ENCODE results near the gene ACAP1. TPM values are rescaled to one million over a fixed set of nuclear protein-coding genes. Genes with fewer than 3 reads are reported as not detected.

Gene ACAP1
- total and polyA plus RNA-seq, 9 of the 15 experiments (the other 6 are each of a cell fraction or from before 2014, with no cell fraction given), result 0.15 to 8.5 (median 2.4) TPM

DNA sequence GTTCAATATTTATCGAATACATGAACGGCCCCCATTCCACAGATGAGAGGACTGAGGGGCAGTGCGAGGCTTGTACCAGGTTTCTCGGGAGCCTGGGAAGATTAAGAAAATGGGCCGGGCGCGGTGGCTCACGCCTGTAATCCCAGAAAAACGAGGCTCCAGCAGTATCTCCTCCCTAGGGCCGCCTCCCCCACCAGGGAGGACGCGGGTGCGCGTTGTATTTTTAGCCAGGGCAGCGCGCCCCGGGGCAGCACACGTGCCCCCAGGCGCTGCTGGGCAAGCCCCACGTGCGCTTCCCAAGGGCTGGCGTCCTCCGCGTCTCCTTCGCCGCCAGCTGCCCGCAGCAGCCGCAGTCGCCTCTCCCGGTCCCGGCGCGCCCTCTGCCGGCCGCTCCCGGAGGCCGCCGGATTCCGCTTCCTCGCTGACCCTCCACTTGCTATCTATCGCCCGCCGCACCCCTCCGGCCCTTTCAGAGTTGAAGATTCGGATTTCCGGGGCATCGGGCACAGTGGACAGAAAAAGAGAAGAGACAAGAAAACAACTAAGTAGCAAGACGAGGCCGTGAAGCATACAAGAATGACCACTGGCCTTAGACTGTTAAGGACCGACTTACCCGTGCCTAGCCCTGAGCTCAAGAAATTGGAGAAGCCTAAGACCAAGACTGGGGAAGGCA, 40.0 kb upstream of the ACAP1 start (continued):
- TF ChIP-seq MAZ (CRISPR knock-in tag; conservative IDR thresholded peaks at IDR 0.05 in 1 of 2, IDR thresholded peaks at IDR 0.05 in 1 of 2) (peak in 1 of 2 experiments; percentile 24; a peak in 1 of 4 replicates), CBX5 (IDR thresholded peaks at IDR 0.05; ENCODE audit: borderline replicate concordance, low read depth) (no peak)
- TF ChIP-seq, protein P1, sequence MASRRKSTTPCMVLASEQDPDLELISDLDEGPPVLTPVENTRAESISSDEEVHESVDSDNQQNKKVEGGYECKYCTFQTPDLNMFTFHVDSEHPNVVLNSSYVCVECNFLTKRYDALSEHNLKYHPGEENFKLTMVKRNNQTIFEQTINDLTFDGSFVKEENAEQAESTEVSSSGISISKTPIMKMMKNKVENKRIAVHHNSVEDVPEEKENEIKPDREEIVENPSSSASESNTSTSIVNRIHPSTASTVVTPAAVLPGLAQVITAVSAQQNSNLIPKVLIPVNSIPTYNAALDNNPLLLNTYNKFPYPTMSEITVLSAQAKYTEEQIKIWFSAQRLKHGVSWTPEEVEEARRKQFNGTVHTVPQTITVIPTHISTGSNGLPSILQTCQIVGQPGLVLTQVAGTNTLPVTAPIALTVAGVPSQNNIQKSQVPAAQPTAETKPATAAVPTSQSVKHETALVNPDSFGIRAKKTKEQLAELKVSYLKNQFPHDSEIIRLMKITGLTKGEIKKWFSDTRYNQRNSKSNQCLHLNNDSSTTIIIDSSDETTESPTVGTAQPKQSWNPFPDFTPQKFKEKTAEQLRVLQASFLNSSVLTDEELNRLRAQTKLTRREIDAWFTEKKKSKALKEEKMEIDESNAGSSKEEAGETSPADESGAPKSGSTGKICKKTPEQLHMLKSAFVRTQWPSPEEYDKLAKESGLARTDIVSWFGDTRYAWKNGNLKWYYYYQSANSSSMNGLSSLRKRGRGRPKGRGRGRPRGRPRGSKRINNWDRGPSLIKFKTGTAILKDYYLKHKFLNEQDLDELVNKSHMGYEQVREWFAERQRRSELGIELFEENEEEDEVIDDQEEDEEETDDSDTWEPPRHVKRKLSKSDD (conservative IDR thresholded peaks at IDR 0.05; ENCODE audit: low read length), result no peak
- TF ChIP-seq, protein P2, sequence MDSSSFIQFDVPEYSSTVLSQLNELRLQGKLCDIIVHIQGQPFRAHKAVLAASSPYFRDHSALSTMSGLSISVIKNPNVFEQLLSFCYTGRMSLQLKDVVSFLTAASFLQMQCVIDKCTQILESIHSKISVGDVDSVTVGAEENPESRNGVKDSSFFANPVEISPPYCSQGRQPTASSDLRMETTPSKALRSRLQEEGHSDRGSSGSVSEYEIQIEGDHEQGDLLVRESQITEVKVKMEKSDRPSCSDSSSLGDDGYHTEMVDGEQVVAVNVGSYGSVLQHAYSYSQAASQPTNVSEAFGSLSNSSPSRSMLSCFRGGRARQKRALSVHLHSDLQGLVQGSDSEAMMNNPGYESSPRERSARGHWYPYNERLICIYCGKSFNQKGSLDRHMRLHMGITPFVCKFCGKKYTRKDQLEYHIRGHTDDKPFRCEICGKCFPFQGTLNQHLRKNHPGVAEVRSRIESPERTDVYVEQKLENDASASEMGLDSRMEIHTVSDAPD (CRISPR knock-in tag; IDR thresholded peaks at IDR 0.05), result no peak

DNA sequence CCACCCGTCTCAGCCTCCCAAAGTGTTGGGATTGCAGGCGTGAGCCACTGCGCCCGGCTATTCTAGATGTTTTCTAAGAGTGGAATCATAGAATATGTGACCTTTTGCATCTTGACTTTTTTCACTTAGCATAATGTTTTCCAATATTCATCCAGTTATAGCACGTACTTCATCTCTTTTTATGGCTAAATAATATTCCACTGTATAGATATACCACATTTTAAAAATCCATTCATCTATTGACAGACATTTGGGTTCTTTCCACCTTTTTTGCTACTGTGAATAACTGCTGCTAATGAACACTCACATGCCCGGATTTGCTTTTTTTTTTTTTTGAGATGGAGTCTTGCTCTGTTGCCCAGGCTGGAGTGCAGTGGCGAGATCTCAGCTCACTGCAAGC, 32.1 kb upstream of the ACAP1 start:
- H3K9me1 ChIP-seq (ENCODE audit: control insufficient read depth, insufficient read depth, low read length), result no peaks in the 10 kb centered on the region
- H3K4me1 ChIP-seq (replicated peaks in 1 of 2; ENCODE audit: control insufficient read depth in 2 of 2, insufficient read depth in 2 of 2, low read length in 2 of 2), result peaks cover 4 to 8% of the 10 kb centered on the region in 2 experiments; a peak in 4 of 5 replicates
- no TSS peak for BruUV-seq (replicated peaks)
- H2AFZ ChIP-seq (ENCODE audit: low read depth, low read length), result no peak overlapping the region
- POLR2A ChIA-PET, result interaction anchor here (0.9 kb wide), 1 partner anchor 14 kb away, joined by 3 read pairs; no protein-coding TSS in a partner anchor
- H3K27me3 ChIP-seq (ENCODE audit: control insufficient read depth in 2 of 2, insufficient read depth in 2 of 2, low read length in 2 of 2), result no peaks in the 10 kb centered on the region
- no peak overlapping the region for H3K27ac ChIP-seq (ENCODE audit: extremely low read depth, low read depth, low read length)
- CTCF ChIA-PET (ENCODE audit: low intra/inter-chr PET ratio), result no interaction called here
- no peak overlapping the region for H3K4me3 ChIP-seq
- H3K9ac ChIP-seq (ENCODE audit: insufficient read depth in 1 of 2, low read depth in 2 of 2, low read length in 2 of 2), result no peak overlapping the region
- no peak overlapping the region for H3K4me2 ChIP-seq (ENCODE audit: insufficient read depth, low read length)
- in situ Hi-C loops (cut with MboI), result no loop called here
- intact Hi-C loops (cut with micrococcal nuclease), result no loop called here
- peaks cover 18% of the 10 kb centered on the region for H3K79me2 ChIP-seq (ENCODE audit: control insufficient read depth, insufficient read depth, low read length)
- DNase-seq (ENCODE audit: extremely low read depth in 1 of 4, low spot score in 3 of 4), result no peak
- H3K36me3 ChIP-seq (ENCODE audit: control insufficient read depth, insufficient read depth, low read length), result peaks cover 8% of the 10 kb centered on the region; the same call in 2 of the 3 replicates
- peaks cover 10% of the 10 kb centered on the region for H4K20me1 ChIP-seq (replicated peaks; ENCODE audit: control insufficient read depth, insufficient read depth, low read length)
- no peak for FAIRE-seq
- 85% methylated on average over 4 of the region's 7 CpGs for WGBS (ENCODE audit: insufficient coverage, low coverage, missing lambda C conversion rate)
- no peak for ATAC-seq
- no peaks in the 10 kb centered on the region for H3K9me3 ChIP-seq (replicated peaks; ENCODE audit: control insufficient read depth, insufficient read depth, low read depth, low read length)
- TF ChIP-seq ELF4 (CRISPR knock-in tag; IDR thresholded peaks at IDR 0.05) (no peak), ADNP (tag; IDR thresholded peaks at IDR 0.05) (no peak), KHSRP (IDR thresholded peaks at IDR 0.05) (no peak)
- TF ChIP-seq, protein P3, sequence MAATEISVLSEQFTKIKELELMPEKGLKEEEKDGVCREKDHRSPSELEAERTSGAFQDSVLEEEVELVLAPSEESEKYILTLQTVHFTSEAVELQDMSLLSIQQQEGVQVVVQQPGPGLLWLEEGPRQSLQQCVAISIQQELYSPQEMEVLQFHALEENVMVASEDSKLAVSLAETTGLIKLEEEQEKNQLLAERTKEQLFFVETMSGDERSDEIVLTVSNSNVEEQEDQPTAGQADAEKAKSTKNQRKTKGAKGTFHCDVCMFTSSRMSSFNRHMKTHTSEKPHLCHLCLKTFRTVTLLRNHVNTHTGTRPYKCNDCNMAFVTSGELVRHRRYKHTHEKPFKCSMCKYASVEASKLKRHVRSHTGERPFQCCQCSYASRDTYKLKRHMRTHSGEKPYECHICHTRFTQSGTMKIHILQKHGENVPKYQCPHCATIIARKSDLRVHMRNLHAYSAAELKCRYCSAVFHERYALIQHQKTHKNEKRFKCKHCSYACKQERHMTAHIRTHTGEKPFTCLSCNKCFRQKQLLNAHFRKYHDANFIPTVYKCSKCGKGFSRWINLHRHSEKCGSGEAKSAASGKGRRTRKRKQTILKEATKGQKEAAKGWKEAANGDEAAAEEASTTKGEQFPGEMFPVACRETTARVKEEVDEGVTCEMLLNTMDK (IDR thresholded peaks at IDR 0.05; ENCODE audit: borderline replicate concordance, insufficient read depth, low read depth, low read length, poor library complexity, severe bottlenecking), result no peak
- TF ChIP-seq, protein P4, sequence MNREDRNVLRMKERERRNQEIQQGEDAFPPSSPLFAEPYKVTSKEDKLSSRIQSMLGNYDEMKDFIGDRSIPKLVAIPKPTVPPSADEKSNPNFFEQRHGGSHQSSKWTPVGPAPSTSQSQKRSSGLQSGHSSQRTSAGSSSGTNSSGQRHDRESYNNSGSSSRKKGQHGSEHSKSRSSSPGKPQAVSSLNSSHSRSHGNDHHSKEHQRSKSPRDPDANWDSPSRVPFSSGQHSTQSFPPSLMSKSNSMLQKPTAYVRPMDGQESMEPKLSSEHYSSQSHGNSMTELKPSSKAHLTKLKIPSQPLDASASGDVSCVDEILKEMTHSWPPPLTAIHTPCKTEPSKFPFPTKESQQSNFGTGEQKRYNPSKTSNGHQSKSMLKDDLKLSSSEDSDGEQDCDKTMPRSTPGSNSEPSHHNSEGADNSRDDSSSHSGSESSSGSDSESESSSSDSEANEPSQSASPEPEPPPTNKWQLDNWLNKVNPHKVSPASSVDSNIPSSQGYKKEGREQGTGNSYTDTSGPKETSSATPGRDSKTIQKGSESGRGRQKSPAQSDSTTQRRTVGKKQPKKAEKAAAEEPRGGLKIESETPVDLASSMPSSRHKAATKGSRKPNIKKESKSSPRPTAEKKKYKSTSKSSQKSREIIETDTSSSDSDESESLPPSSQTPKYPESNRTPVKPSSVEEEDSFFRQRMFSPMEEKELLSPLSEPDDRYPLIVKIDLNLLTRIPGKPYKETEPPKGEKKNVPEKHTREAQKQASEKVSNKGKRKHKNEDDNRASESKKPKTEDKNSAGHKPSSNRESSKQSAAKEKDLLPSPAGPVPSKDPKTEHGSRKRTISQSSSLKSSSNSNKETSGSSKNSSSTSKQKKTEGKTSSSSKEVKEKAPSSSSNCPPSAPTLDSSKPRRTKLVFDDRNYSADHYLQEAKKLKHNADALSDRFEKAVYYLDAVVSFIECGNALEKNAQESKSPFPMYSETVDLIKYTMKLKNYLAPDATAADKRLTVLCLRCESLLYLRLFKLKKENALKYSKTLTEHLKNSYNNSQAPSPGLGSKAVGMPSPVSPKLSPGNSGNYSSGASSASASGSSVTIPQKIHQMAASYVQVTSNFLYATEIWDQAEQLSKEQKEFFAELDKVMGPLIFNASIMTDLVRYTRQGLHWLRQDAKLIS (CRISPR knock-in tag; IDR thresholded peaks at IDR 0.05), result no peak

Data from K562 (cell line).